Left ventricle myocardium inferior (tissue), 1 donor: ENCODE results near the gene ARPP21. TPM values are rescaled to one million over a fixed set of nuclear protein-coding genes. Genes with fewer than 3 reads are reported as not detected.

Experiments
- DNase-seq: peaks from one replicate; pipeline ENCODE4 v3.0.0-alpha.2; 2020
- H3K27ac ChIP-seq: fragments of 200-600 bp; replicated peaks from 2 replicates; pipeline ENCODE4 v1.8.0; 2021
- H3K27me3 ChIP-seq: fragments of 200-600 bp; 2 replicates; pipeline ENCODE4 v1.8.0; 2021; ENCODE audit warnings: low read depth
- H3K36me3 ChIP-seq: fragments of 200-600 bp; 2 replicates; pipeline ENCODE4 v1.8.0; 2021
- H3K4me1 ChIP-seq: fragments of 200-600 bp; 2 replicates; pipeline ENCODE4 v1.8.0; 2021
- H3K4me3 ChIP-seq: fragments of 200-600 bp; 2 replicates; pipeline ENCODE4 v1.8.0; 2021; ENCODE audit warnings: mild to moderate bottlenecking, moderate library complexity
- H3K9me3 ChIP-seq: fragments of 200-600 bp; replicated peaks from 2 replicates; pipeline ENCODE4 v1.8.0; 2021
- intact Hi-C: fragments of 100-400 bp; cut with micrococcal nuclease; formaldehyde crosslinking; loops from one replicate; pipeline ENCODE4 v1.11.0; 2022
- total RNA-seq: library from RNA; stranded (reverse); fragmentation: NEBNext Ultra II Directional; extraction: Animal tissue kit (Norgen Biotek cat#: 25700); gene quantifications from one replicate; pipeline ENCODE4 v1.2.1, GENCODE V29; 2021
- TF ChIP-seq, protein P1 (sequence below): fragments of 200-600 bp; IDR thresholded peaks from 2 replicates; pipeline ENCODE4 v1.8.0; 2021; ENCODE audit warnings: antibody characterized with exemption, mild to moderate bottlenecking, borderline replicate concordance
- donor health status: DM: no; HTN: yes; CAD: no; lungs with severe emphysema.

ARPP21 gene
- total RNA-seq, 1 donor from 2014 or later, result not detected

DNA sequence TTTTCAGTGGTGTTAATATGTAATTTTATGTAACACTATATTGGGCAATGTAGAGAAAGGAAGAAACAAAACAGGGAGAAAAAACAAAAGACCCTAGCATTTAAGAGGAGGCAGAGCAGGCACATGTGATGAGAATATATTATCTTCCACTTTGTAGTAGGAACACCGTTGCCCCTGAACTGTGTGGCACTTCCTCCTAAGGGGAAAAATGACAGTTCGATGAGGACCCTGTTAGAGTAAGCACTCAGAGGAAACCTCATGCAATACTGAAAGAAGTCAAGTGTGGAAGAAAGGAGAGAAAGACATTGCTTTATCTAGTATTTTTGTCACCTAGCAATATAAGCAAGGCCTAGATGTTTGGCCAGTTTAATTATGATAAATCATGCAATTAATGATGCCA is 32.2 kb downstream of the ARPP21 start:
- Histone ChIP-seq H3K4me1 (no peaks in the 10 kb centered on the region), H3K4me3 (no peak overlapping the region), H3K36me3 (no peaks in the 10 kb centered on the region), H3K27ac (no peak overlapping the region), H3K9me3 (no peaks in the 10 kb centered on the region), H3K27me3 (no peaks in the 10 kb centered on the region)
- DNase-seq, result no peak
- intact Hi-C loops, result no loop called here
- TF ChIP-seq, protein P1, sequence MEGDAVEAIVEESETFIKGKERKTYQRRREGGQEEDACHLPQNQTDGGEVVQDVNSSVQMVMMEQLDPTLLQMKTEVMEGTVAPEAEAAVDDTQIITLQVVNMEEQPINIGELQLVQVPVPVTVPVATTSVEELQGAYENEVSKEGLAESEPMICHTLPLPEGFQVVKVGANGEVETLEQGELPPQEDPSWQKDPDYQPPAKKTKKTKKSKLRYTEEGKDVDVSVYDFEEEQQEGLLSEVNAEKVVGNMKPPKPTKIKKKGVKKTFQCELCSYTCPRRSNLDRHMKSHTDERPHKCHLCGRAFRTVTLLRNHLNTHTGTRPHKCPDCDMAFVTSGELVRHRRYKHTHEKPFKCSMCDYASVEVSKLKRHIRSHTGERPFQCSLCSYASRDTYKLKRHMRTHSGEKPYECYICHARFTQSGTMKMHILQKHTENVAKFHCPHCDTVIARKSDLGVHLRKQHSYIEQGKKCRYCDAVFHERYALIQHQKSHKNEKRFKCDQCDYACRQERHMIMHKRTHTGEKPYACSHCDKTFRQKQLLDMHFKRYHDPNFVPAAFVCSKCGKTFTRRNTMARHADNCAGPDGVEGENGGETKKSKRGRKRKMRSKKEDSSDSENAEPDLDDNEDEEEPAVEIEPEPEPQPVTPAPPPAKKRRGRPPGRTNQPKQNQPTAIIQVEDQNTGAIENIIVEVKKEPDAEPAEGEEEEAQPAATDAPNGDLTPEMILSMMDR, result no peak

DNA sequence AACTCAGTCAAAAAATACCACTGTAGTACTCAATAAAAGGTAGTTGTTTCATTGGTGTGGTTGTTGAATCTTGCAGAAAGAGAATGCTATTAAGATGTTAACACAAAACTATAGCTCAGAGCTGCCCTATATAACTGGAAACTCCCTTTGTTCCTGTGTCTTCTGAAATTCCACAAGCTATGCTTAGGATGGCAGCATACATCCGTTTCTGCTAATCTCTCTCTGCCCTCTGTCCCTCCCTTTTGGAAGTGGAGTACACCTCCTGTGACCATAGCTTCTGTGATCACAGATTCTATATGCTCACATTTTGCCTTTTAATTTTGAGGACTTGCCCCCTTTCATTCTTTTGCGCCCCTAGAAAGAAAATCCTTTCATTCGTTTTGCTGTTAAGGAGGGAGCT is 33.7 kb downstream of the ARPP21 start:
- no peaks in the 10 kb centered on the region for H3K4me1 ChIP-seq
- no peak overlapping the region for H3K27ac ChIP-seq
- H3K36me3 ChIP-seq, result no peaks in the 10 kb centered on the region
- DNase-seq, result no peak
- intact Hi-C loops, result no loop called here
- H3K4me3 ChIP-seq, result no peak overlapping the region
- no peaks in the 10 kb centered on the region for H3K27me3 ChIP-seq
- TF ChIP-seq, protein P1, result no peak
- no peaks in the 10 kb centered on the region for H3K9me3 ChIP-seq

DNA sequence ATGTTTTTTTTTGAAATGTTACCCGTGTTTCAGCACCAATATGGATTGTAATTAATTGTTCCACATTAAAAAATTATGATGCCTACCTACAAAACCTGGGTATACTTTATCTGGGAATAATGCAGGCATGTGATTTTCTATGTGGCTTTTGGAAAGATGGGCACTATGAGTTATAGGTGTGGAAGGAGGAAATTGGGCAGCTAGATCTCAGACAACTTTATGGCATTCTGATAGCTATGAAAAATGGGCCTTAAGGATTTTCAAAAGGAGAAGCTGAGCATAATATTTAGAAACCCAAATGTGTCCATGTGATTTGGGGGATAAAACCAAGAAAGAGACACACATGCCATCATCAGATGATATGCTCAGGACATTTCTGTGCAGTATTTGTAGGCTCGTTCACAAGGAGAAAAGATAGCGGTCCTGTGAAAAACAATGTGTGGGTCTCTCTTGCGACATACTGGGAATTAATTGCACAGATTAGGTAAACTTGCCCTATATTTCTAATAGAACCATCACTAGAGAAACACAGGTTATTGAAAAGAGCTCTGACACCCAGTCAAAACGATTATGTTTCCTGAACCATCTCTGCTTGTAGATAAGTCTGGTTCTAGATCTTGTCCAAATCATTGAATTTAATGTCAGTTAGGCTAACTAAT is 35.3 kb downstream of the ARPP21 start:
- intact Hi-C loops, result no loop called here

DNA sequence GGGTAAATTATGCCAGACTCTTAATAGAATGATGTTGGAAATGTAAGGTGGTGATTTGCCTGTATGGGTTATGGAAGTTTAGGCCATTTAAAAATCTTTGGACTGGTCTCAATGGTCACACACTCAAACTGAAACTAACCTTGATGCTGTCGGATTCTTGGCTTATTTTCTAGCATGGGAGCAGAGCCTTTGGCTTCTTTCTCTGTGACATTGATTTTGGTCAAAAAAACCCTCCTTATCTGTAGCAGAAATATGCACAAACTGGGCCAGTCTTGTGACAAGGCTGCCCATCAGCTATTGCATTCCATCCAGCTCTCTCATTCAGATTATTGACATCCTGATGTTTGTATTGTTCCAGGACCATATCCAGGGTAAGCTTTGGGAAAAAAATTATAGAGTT is 35.9 kb downstream of the ARPP21 start:
- TF ChIP-seq, protein P1, result no peak
- Histone ChIP-seq H3K27me3 (no peaks in the 10 kb centered on the region), H3K27ac (no peak overlapping the region), H3K4me1 (no peaks in the 10 kb centered on the region), H3K36me3 (no peaks in the 10 kb centered on the region), H3K4me3 (no peak overlapping the region), H3K9me3 (no peaks in the 10 kb centered on the region)
- DNase-seq, result no peak
- intact Hi-C loops, result no loop called here

More for the DNA sequence above, 35.3 kb downstream of the ARPP21 start:
- no peaks in the 10 kb centered on the region for H3K9me3 ChIP-seq
- H3K4me1 ChIP-seq, result no peaks in the 10 kb centered on the region
- H3K36me3 ChIP-seq, result no peaks in the 10 kb centered on the region
- no peak overlapping the region for H3K4me3 ChIP-seq
- TF ChIP-seq, protein P1, result no peak
- no peaks in the 10 kb centered on the region for H3K27me3 ChIP-seq
- H3K27ac ChIP-seq, result no peak overlapping the region
- no peak for DNase-seq

DNA sequence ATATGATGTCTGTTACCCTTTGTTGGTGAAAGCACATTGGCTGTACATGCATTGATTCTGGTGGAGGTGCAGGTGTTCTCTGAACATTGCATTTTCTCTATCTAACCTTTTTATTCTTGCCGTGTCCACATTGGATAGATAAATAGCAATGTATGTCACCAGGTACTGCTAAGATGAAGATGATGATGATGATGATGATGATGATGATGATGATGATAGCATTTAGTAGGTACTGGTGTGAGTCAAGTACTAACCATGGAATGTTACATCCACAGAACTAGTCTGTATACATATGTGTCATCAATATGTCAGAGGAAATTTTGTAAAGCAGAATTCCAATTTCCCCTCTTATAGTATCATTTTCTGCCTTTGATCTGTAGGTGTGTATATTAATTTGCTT is 36.3 kb downstream of the ARPP21 start:
- intact Hi-C loops, result no loop called here
- TF ChIP-seq, protein P1, result no peak
- no peak for DNase-seq
- no peaks in the 10 kb centered on the region for H3K27me3 ChIP-seq
- H3K9me3 ChIP-seq, result no peaks in the 10 kb centered on the region
- no peak overlapping the region for H3K4me3 ChIP-seq
- no peak overlapping the region for H3K27ac ChIP-seq
- H3K36me3 ChIP-seq, result no peaks in the 10 kb centered on the region
- H3K4me1 ChIP-seq, result no peaks in the 10 kb centered on the region
